HG02981 (cell line): ENCODE measurements around the gene KIAA0753.

Experiments
- ATAC-seq: cut with Tn5 transposase; IDR thresholded peaks from one replicate; pipeline ENCODE4 v1.9.1; 2021; ENCODE audit warnings: mild to moderate bottlenecking, moderate library complexity; ENCODE audit not compliant: unreplicated experiment

KIAA0753 gene

DNA sequence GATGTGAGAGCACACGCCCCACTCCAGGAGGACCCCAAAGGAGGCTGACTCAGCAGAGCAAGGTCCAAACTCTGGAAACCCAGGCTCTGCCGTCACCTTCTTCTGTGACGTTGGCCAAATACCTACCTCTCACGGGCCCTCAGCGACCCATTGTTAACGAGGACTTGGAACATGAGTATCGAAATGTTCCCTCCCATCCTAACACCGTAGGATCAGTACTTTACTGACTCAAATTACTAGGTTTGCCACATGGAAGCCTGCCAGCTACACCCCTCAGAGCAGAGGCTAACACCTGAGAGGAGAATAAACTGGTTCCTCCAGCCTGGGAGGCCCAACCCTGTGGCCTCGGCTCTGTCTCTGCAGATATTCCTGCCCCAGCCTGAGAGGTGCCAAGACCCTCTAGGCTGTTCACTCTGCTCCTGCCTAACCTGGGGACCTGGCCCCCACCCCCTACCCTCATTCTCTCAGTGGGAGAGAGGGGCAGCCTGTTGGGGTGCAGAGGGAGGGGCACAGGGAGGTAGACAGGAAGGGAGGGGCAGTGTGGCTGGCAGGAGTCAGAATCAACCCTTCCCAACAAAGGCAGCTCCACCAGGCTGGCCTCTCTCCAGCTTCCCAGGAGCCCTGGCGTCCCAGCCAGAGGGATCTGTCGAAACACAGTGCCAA is 88.5 kb downstream of the KIAA0753 start:
- ATAC-seq = no peak

DNA sequence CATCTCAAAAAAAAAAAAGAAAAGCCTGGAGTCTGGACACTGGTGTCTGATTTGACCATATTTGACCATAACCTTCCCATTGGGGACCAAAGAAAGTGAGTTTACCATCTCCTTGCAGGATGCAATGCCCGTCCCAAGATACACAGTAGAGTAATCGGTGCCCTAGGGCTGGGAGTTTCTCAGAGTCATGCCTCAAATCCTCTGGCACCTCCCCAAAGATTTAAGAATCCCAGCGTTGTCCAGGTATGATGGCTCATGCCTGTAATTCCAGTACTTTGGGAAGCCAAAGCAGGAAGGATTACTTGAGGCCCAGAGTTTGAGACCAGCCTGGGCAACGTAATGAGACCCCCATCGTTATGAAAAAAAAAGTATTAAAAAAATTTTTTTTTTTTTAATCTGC is 89.2 kb downstream of the KIAA0753 start:
- no peak for ATAC-seq

DNA sequence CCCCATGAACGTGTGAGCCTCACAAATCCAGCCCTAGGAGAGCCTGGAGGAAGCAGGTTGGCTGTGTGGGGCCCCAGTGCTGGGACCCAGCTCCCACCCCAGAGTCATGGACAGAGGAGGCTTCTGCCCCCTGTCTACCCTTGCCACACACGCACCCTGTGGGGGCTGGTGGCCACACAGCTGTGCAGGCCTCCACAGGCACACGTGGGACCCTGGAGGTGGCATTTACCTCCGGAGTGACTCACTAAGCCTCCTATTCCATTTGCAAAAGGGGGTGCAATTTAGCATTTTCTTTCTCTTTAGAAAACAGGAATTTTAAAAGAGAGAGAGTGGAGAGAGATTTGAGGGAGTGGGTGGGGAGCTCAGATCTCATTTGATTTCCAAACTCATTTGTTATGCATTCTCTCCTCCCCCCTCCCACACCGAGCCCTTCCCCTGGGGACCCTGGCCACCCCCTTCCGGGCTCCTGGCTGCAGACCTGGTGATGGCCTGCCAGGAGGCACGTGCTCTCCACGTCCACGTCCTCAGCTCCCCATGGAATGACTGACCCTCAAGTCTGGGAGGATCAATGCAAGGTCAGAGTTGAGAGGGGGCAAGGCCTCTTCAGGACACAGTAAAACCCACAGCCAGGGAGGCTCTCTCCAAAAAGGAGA is 91.0 kb downstream of the KIAA0753 start:
- no peak for ATAC-seq

DNA sequence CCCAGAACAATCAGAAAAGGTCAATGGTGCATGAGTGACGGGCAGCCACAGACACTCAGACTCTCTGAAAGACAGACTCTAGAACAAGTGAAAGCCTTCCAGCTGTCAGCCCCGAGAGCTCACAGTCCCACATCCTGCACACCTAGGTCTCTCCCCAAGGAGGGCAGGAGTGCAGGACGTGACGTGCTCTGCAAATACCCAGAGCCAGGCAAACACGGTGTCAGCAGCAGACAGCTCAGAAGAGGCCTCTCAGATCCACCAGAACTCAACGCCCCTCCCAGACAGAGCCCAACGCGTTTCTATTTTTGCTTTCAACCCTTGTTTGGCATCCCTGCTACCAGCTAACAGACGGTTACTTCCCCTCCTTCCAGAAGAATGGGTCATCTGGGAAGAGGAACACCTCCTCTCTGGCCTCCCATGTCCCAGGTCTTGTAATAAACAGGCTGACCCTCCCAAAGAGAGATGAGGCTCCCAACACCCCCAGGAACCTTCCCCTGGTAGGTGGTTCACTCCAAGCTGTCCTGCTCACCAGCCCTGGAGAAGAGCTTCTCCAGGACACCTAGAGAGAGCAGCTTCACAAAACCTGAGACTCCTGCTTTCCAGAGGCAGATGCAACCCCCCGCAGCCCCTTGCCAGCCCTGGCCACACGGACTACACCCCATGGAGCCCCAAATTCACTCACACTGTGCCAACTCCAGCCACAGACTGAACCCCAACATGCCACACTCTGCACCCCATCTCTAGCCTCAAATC is 91.8 kb downstream of the KIAA0753 start:
- peak; percentile 63 for ATAC-seq

- no peak for ATAC-seq
Measured at GRCh38 chr17:6548034-6548433, 92.5 kb downstream of the KIAA0753 start.

- ATAC-seq = no peak
Measured at GRCh38 chr17:6547336-6547735, 93.2 kb downstream of the KIAA0753 start.

- ATAC-seq = no peak
Measured at GRCh38 chr17:6546069-6546718, 94.3 kb downstream of the KIAA0753 start.

- ATAC-seq = no peak
Measured at GRCh38 chr17:6545291-6545690, 95.2 kb downstream of the KIAA0753 start.

DNA sequence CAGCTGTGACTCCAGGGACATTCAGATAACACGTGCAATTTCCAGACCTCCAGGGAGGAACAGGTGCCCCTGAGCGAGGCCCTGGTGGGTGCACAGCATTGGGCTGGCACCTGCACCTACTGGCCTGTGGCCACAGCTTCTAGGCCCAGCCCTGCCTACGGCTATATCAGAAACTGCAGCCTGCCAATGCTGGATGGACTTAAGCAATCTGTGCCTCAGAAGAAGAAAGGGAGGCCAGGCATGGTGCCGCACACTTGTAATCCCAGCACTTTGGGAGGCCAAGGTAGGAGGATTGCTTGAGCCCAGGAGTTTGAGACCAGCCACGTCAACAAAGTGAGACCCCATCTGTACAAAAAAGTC is 96.5 kb downstream of the KIAA0753 start:
- no peak for ATAC-seq

DNA sequence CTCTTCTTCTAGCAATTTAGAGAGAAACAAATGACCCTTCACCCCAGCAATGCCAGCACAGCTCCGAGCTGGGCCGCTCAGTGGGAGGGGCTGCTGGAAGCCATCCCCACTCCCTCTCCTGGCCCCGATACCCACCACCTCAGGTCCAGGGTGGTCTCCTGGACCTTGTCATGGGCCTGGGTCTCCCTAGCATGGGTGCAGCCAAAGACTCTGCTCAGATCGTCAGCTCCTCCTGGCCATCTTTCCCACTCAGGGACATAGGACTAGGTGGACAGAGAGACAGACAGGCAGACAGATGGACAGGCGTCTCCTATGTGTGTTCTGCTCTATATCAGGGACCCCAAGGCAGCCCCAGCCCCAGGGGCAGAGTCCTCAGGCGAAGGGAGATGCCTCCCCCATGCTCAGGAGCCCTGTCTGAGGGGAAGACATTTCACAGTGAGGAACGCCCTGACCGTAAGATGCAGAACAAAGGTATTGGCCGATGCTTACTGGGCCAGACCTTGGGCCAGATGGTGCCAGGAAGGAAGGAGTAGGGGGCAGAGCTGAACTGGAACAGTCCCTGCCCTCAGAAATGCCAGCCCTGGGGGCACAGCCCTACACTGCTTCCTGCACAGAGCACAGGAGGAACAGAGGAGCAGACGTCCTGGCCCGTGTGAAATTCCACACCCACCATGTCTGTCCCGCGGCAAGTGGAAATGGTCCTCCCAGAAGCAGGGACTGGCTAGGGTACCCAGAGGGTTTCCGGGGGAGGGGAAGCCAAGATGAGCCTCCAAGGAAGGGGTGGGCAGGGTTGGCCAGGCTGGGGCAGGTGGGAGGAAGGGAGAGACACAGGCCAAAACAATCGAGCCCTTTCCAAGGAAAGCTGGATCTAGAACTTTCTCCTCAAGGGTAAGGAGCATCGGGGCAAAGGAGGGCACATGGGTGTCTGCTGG is 97.2 kb downstream of the KIAA0753 start:
- no peak for ATAC-seq

DNA sequence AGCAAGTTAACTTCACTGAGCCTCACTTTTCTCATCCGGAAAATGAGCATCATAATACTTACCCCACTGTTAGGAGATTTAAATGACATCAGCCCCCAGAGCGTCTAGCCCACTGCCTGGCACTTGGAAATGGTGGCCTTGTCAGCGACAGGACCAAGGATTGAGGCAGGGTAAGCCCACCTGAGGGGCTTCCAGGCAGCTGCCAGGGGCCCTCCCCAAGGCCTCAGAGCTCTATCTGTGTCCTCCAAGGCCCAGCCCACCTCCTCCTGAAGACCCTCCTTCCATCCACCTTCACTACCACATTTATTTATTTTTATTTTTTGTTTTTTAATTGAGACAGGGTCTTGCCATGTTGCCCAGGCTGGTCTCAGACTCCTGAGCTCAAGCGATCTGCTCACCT is 97.9 kb downstream of the KIAA0753 start:
- no peak for ATAC-seq

- no peak for ATAC-seq
Measured at GRCh38 chr17:6541886-6542285, 98.6 kb downstream of the KIAA0753 start.

GRCh38 chr17:6539871-6540270 is 100.6 kb downstream of the KIAA0753 start:
- ATAC-seq = no peak

DNA sequence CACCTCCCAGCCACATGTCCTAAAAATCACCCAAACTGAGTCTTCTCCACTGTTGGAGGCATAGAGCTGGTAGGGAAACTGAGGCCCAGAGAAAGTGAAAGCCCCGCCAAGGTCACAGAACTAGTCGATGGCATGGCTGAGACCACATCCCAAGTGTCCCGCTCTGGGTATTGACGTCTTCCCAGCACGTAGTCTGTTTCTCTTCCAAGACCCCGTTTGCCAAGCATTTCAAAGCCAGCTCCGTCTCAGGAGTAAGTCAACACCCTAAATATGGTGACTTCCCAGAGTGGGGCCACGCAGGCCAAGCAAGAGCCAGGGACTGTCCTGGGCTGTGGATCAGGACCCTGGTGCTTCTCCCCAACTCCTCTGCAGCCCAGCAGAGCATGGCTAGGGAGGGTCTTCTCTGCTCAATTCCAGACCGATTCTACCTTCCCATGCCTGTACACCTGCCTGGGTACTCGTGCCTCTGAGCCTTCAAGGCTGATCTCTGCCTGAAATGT is 103.9 kb downstream of the KIAA0753 start:
- no peak for ATAC-seq

DNA sequence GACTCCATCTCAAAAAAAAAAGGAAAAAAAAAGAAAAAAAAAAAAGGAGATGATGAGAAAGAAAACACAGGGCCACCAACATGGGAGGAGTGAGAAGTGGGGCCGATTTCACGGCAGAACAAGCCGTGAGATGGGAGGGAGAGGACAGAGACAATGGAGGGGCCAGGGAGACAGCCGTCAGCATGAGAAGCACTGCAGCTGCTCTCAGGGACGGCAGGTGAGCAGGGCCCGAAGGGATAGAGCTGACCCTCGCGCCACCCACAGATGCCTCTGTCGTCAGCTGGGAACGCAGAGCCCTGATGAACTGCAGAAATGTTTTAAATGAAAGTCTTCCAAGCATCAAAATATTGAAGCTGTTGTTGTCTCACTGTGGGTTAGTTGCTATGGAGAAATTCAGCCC is 104.5 kb downstream of the KIAA0753 start:
- no peak for ATAC-seq

DNA sequence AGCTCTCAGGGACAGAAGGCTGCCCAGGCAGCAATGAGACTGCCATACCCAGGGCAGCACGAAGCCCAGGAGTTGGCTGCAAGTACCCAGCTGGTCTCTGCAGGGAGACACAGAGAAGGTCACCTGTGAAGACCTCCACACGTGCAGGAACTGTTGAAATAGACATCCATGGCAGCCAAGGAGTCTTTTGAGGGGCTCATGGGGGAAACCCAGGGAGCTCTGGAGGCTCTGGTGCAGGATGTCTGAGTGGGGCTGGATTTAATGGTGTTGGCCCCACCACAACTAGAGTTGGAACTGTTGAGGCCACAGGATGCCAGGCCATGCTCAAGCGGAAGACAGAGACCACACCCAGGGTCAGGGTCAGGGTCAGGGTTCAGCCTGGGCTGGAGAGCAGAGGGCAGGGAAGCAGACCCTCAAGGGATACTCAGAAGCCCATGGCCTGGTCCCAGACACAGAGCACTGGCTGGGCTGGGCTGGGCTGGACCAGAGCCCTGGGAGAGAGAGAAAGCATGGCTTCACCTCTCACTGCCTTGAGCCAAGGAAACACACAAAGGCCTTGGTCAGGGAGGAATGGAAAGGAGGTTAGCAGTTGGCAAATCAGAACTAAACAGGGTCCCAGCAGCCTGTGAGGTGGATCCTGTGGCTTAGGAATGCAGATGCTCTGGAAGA is 105.5 kb downstream of the KIAA0753 start:
- no peak for ATAC-seq

GRCh38 chr17:6532441-6532885 is 108.0 kb downstream of the KIAA0753 start:
- ATAC-seq = no peak

DNA sequence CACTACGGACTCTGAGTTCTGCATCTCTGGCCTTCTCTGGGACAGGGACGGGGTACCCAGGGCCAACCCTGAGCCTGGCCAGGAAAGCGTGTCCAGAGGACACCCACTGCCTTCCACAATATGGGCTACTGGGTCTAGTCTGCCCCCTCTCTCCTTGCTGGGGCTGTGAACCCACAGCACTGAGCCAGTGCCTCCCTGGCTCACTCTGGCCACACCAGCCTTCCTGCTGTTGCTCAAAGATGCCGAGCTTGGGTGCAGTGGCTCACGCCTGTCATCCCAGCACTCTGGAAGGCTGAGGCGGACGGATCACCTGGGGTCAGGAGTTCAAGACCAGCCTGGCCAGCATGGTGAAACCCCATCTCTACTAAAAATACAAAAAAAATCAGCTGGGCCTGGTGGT is 108.9 kb downstream of the KIAA0753 start:
- ATAC-seq = no peak

DNA sequence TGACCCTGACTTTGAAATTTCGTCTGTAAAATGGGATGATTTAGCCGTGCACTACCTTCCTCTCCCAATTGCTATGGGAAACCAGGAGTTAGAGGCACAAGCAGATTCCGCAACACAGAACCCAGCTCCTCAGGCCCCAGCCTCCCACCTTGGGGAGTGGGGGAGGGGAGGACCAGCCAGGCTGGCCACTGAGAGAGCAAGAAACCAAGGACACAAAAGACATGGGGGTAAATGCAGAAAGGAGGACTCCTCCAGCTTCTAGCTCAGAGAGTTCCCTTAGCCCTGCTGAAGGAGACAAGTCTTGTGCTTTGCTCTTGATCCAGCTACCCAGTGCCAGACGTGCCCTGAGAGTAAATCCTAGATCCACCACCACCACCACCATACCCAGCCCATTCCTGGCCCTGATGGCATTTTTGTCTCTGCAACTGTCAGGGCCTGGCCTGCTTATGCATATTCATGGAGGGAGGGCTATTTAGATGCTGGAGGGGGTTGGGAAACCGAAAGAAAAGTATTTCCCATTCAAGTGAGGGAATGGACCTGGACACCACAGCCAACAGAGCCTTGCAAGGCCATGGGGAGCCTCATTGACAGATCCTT is 110.1 kb downstream of the KIAA0753 start:
- ATAC-seq = no peak
